DOHH2 (cell line): ENCODE data around the gene PIK3R3.

ENCODE experiments used
- H3F3A ChIP-seq: fragments of 200-600 bp; sonication (generic), shearing (Covaris generic); 2 replicates; pipeline ENCODE4 v1.6.0; 2016; ENCODE audit warnings: antibody characterized with exemption, mild to moderate bottlenecking; ENCODE audit not compliant: control insufficient read depth, insufficient read depth
- H3K27ac ChIP-seq: fragments of 200-600 bp; sonication (generic); 2 replicates; pipeline ENCODE4 v1.5.1; 2014; ENCODE audit warnings: low read depth, mild to moderate bottlenecking, low read length, moderate library complexity
- H3K27me3 ChIP-seq: fragments of 200-600 bp; sonication (generic); 2 replicates; pipeline ENCODE4 v1.6.1; 2014; ENCODE audit warnings: mild to moderate bottlenecking, low read length, mixed read lengths; ENCODE audit not compliant: control insufficient read depth
- H3K36me3 ChIP-seq: fragments of 200-600 bp; sonication (generic); 2 replicates; pipeline ENCODE4 v1.6.1; 2014; ENCODE audit warnings: mild to moderate bottlenecking, low read length, moderate library complexity, mixed read lengths; ENCODE audit not compliant: control insufficient read depth
- H3K4me1 ChIP-seq: fragments of 200-600 bp; sonication (generic); 2 replicates; pipeline ENCODE4 v1.6.1; 2014; ENCODE audit warnings: mild to moderate bottlenecking, low read length, mixed read lengths; ENCODE audit not compliant: control insufficient read depth
- H3K4me2 ChIP-seq: fragments of 200-600 bp; sonication (generic); 2 replicates; pipeline ENCODE4 v1.6.0; 2014; ENCODE audit warnings: mild to moderate bottlenecking, low read length, moderate library complexity
- H3K4me3 ChIP-seq: fragments of 200-600 bp; sonication (generic); 2 replicates; pipeline ENCODE4 v1.5.1; 2014; ENCODE audit warnings: mild to moderate bottlenecking, low read length, mixed read lengths
- H3K79me2 ChIP-seq: fragments of 200-600 bp; sonication (generic); 2 replicates; pipeline ENCODE4 v1.6.1; 2014; ENCODE audit warnings: mild to moderate bottlenecking, low read length, mixed read lengths; ENCODE audit not compliant: control insufficient read depth
- H3K9me2 ChIP-seq: fragments of 200-600 bp; sonication (generic); replicated peaks from 2 replicates; pipeline ENCODE4 v1.6.1; 2014; ENCODE audit warnings: mild to moderate bottlenecking, low read length, mixed read lengths; ENCODE audit not compliant: control insufficient read depth
- H3K9me3 ChIP-seq: fragments of 200-600 bp; sonication (generic); 2 replicates; pipeline ENCODE4 v1.6.1; 2014; ENCODE audit warnings: antibody characterized with exemption, low read length, mixed read lengths; ENCODE audit not compliant: control insufficient read depth, insufficient read depth
- H4K20me1 ChIP-seq: fragments of 200-600 bp; sonication (generic); 2 replicates; pipeline ENCODE4 v1.6.0; 2014; ENCODE audit warnings: low read depth, mild to moderate bottlenecking, antibody characterized with exemption, low read length, moderate library complexity; ENCODE audit not compliant: control insufficient read depth, insufficient read depth
- CTCF ChIP-seq: fragments of 200-600 bp; sonication (generic); IDR thresholded peaks from one replicate; pipeline ENCODE4 v1.5.1; 2014; ENCODE audit warnings: antibody characterized with exemption, mild to moderate bottlenecking, low read depth, low read length; ENCODE audit not compliant: poor library complexity, severe bottlenecking
- EZH2phosphoT487 ChIP-seq: fragments of 200-600 bp; sonication (generic); IDR thresholded peaks from 2 replicates; pipeline ENCODE4 v1.6.1; 2017; ENCODE audit warnings: borderline replicate concordance, mild to moderate bottlenecking, antibody characterized with exemption, low read length, moderate library complexity, mixed read lengths

Gene PIK3R3

GRCh38 chr1:46041974-46042373 is 90.5 kb downstream of the PIK3R3 start:
- TF ChIP-seq EZH2phosphoT487 (no peak), CTCF (no peak)
- H3K4me2 ChIP-seq = no peak overlapping the region
- peaks cover 24% of the 10 kb centered on the region for H3K36me3 ChIP-seq

GRCh38 chr1:46041551-46041950 is 90.9 kb downstream of the PIK3R3 start:
- Histone ChIP-seq H3K27ac (no peak overlapping the region), H3K4me3 (no peak overlapping the region), H3F3A (no peaks in the 10 kb centered on the region; the same call in 1 of the 2 replicates), H3K9me3 (no peaks in the 10 kb centered on the region), H3K79me2 (no peaks in the 10 kb centered on the region), H3K27me3 (no peaks in the 10 kb centered on the region), H3K4me1 (peaks cover 15% of the 10 kb centered on the region), H4K20me1 (no peaks in the 10 kb centered on the region), H3K36me3 (peaks cover 24% of the 10 kb centered on the region), H3K4me2 (no peak overlapping the region), H3K9me2 (no peaks in the 10 kb centered on the region)
- TF ChIP-seq EZH2phosphoT487 (no peak), CTCF (no peak)

More at GRCh38 chr1:46041974-46042373, 90.5 kb downstream of the PIK3R3 start:
- no peaks in the 10 kb centered on the region for H3K9me3 ChIP-seq
- no peaks in the 10 kb centered on the region; the same call in 1 of the 2 replicates for H3F3A ChIP-seq
- no peaks in the 10 kb centered on the region for H3K9me2 ChIP-seq
- H3K79me2 ChIP-seq = no peaks in the 10 kb centered on the region
- H3K4me3 ChIP-seq = no peak overlapping the region
- no peak overlapping the region for H3K27ac ChIP-seq
- H3K4me1 ChIP-seq = peaks cover 15% of the 10 kb centered on the region
- H4K20me1 ChIP-seq = no peaks in the 10 kb centered on the region
- H3K27me3 ChIP-seq = no peaks in the 10 kb centered on the region

- Histone ChIP-seq H3K4me3 (no peak overlapping the region), H3K9me3 (no peaks in the 10 kb centered on the region), H3K9me2 (no peaks in the 10 kb centered on the region), H3K79me2 (no peaks in the 10 kb centered on the region), H3K27me3 (no peaks in the 10 kb centered on the region), H3F3A (peaks cover 4% of the 10 kb centered on the region; the same call in 1 of the 2 replicates), H3K4me2 (no peak overlapping the region), H3K36me3 (peaks cover 35% of the 10 kb centered on the region), H4K20me1 (no peaks in the 10 kb centered on the region), H3K27ac (no peak overlapping the region), H3K4me1 (peaks cover 15% of the 10 kb centered on the region)
- TF ChIP-seq CTCF = no peak
- TF ChIP-seq EZH2phosphoT487 = no peak
Observed at GRCh38 chr1:46039571-46040052, 92.8 kb downstream of the PIK3R3 start.
